ENCODE measurements around the gene ADAMTSL1.

DNA sequence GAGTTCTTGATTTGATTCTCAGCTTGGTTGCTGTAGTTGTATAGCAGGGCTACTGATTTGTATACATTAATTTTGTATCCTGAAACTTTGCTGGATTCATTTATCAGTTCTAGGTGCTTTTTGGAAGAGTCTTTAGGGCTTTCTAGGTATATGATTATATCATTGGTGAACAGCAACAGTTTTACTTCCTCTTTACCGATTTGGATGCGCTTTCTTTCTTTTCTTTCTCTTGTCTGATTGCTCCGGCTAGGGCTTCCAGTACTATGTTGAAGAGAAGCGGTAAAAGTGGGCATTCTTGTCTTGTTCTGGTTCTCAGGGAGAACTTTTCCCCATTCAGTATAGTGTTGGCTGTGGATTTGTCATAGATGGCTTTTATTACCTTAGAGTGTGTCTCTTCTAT lies 400.1 kb downstream of the ADAMTSL1 start:
- TF ChIP-seq, protein P1, sequence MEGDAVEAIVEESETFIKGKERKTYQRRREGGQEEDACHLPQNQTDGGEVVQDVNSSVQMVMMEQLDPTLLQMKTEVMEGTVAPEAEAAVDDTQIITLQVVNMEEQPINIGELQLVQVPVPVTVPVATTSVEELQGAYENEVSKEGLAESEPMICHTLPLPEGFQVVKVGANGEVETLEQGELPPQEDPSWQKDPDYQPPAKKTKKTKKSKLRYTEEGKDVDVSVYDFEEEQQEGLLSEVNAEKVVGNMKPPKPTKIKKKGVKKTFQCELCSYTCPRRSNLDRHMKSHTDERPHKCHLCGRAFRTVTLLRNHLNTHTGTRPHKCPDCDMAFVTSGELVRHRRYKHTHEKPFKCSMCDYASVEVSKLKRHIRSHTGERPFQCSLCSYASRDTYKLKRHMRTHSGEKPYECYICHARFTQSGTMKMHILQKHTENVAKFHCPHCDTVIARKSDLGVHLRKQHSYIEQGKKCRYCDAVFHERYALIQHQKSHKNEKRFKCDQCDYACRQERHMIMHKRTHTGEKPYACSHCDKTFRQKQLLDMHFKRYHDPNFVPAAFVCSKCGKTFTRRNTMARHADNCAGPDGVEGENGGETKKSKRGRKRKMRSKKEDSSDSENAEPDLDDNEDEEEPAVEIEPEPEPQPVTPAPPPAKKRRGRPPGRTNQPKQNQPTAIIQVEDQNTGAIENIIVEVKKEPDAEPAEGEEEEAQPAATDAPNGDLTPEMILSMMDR (IDR thresholded peaks at IDR 0.05) = no peak
- no peak for TF ChIP-seq POLR2A (IDR thresholded peaks at IDR 0.05)
